ENCODE results near the gene RHO.
"Not testable (repeated sequence)": the region's sequence is repeated elsewhere in the genome, so short reads cannot be mapped to it uniquely, and the experiment has no call there.

RHO gene

DNA sequence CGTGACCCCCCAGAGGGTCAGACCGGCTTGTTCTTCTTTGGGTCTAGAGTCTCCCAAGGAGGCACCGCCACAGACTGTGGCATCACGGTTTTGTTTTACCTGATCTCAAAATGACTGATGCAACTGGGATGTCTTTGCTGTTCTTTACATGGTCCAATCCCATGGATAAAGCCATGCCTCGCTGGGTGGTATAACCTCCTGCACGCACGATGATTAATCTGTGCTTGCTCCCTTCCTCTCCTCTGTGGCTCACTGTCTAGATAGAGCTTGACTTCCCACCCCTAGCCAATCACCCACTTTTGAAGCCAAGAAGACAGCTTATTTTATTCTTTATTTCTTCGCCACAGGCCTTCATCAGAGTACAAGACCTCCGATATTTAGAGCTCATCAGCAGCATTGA, 36.6 kb upstream of the RHO start:
- Histone ChIP-seq H3K27ac (ENCODE audit: low read depth, low read length) (no peak overlapping the region), H3K4me2 (ENCODE audit: low read depth, low read length, poor library complexity, severe bottlenecking) (no peak overlapping the region), H3K9ac (ENCODE audit: low read length) (no peak overlapping the region), H3K27me3 (ENCODE audit: low read length) (no peaks in the 10 kb centered on the region), H4K20me1 (ENCODE audit: low read depth, low read length) (no peaks in the 10 kb centered on the region), H3K79me2 (ENCODE audit: insufficient read depth, low read length) (no peaks in the 10 kb centered on the region), H3K9me3 (ENCODE audit: insufficient read depth, low read length) (no peaks in the 10 kb centered on the region), H3K36me3 (ENCODE audit: low read length) (no peaks in the 10 kb centered on the region), H3K9me2 (replicated peaks; ENCODE audit: insufficient read depth, low read length) (no peaks in the 10 kb centered on the region), H3K4me3 (ENCODE audit: insufficient read depth, low read length, poor library complexity, severe bottlenecking) (no peak overlapping the region), H2AFZ (ENCODE audit: low read depth, low read length, severe bottlenecking) (no peak overlapping the region), H3F3A (ENCODE audit: insufficient read depth) (no peaks in the 10 kb centered on the region)
- no peak for TF ChIP-seq CTCF (IDR thresholded peaks at IDR 0.05; ENCODE audit: insufficient read depth, low read length, poor library complexity, severe bottlenecking)
- no peak for TF ChIP-seq EZH2phosphoT487 (conservative IDR thresholded peaks at IDR 0.05; ENCODE audit: low read length)

GRCh38 chr3:129492691-129493090, 35.7 kb upstream of the RHO start:
- Histone ChIP-seq H3K9me3 (ENCODE audit: insufficient read depth, low read length) (no peaks in the 10 kb centered on the region), H3K79me2 (ENCODE audit: insufficient read depth, low read length) (no peaks in the 10 kb centered on the region), H2AFZ (ENCODE audit: low read depth, low read length, severe bottlenecking) (no peak overlapping the region), H3K4me3 (ENCODE audit: insufficient read depth, low read length, poor library complexity, severe bottlenecking) (no peak overlapping the region), H3K4me2 (ENCODE audit: low read depth, low read length, poor library complexity, severe bottlenecking) (no peak overlapping the region), H3K36me3 (ENCODE audit: low read length) (no peaks in the 10 kb centered on the region), H3K9ac (ENCODE audit: low read length) (no peak overlapping the region), H3F3A (ENCODE audit: insufficient read depth) (no peaks in the 10 kb centered on the region), H3K27ac (ENCODE audit: low read depth, low read length) (no peak overlapping the region), H3K9me2 (replicated peaks; ENCODE audit: insufficient read depth, low read length) (no peaks in the 10 kb centered on the region), H4K20me1 (ENCODE audit: low read depth, low read length) (no peaks in the 10 kb centered on the region), H3K27me3 (ENCODE audit: low read length) (no peaks in the 10 kb centered on the region)
- no peak for TF ChIP-seq EZH2phosphoT487 (conservative IDR thresholded peaks at IDR 0.05; ENCODE audit: low read length)
- no peak for TF ChIP-seq CTCF (IDR thresholded peaks at IDR 0.05; ENCODE audit: insufficient read depth, low read length, poor library complexity, severe bottlenecking)

DNA sequence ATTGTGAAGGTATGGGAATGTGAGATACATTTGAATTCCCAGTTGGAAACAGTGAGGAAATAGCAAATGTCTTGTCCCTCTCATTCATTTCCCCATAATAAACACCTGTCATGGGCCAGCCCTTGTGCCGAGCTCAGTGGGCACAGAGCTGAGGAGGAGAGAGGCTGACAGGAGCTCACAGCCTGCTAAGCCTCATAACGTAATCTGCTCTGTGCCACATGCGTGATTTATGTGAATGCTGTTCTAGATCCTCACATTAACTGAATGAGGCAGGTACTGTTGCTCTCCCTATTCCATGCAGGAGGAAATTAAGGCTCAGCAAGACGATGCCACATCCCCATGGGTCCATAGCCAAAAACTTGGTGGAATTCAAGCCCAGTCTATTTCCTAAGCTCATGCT, 35.2 kb upstream of the RHO start:
- TF ChIP-seq EZH2phosphoT487 (conservative IDR thresholded peaks at IDR 0.05; ENCODE audit: low read length) (no peak), CTCF (IDR thresholded peaks at IDR 0.05; ENCODE audit: insufficient read depth, low read length, poor library complexity, severe bottlenecking) (no peak)
- no peaks in the 10 kb centered on the region for H4K20me1 ChIP-seq (ENCODE audit: low read depth, low read length)
- no peaks in the 10 kb centered on the region for H3K79me2 ChIP-seq (ENCODE audit: insufficient read depth, low read length)
- no peak overlapping the region for H3K4me2 ChIP-seq (ENCODE audit: low read depth, low read length, poor library complexity, severe bottlenecking)
- no peaks in the 10 kb centered on the region for H3K27me3 ChIP-seq (ENCODE audit: low read length)
- H2AFZ ChIP-seq (ENCODE audit: low read depth, low read length, severe bottlenecking): no peak overlapping the region
- no peaks in the 10 kb centered on the region for H3K36me3 ChIP-seq (ENCODE audit: low read length)
- H3K9me2 ChIP-seq (replicated peaks; ENCODE audit: insufficient read depth, low read length): no peaks in the 10 kb centered on the region
- no peak overlapping the region for H3K4me3 ChIP-seq (ENCODE audit: insufficient read depth, low read length, poor library complexity, severe bottlenecking)
- H3K9ac ChIP-seq (ENCODE audit: low read length): no peak overlapping the region
- H3K9me3 ChIP-seq (ENCODE audit: insufficient read depth, low read length): no peaks in the 10 kb centered on the region
- H3F3A ChIP-seq (ENCODE audit: insufficient read depth): no peaks in the 10 kb centered on the region
- no peak overlapping the region for H3K27ac ChIP-seq (ENCODE audit: low read depth, low read length)

GRCh38 chr3:129494499-129494898, 33.9 kb upstream of the RHO start:
- not testable (repeated sequence) for H3K9ac ChIP-seq (ENCODE audit: low read length); H3K36me3 ChIP-seq (ENCODE audit: low read length); H3K4me3 ChIP-seq (ENCODE audit: insufficient read depth, low read length, poor library complexity, severe bottlenecking); H3K27me3 ChIP-seq (ENCODE audit: low read length); H3K9me3 ChIP-seq (ENCODE audit: insufficient read depth, low read length); H3K4me2 ChIP-seq (ENCODE audit: low read depth, low read length, poor library complexity, severe bottlenecking); H4K20me1 ChIP-seq (ENCODE audit: low read depth, low read length); H3K79me2 ChIP-seq (ENCODE audit: insufficient read depth, low read length); H3K27ac ChIP-seq (ENCODE audit: low read depth, low read length); H2AFZ ChIP-seq (ENCODE audit: low read depth, low read length, severe bottlenecking); H3F3A ChIP-seq (ENCODE audit: insufficient read depth); H3K9me2 ChIP-seq (replicated peaks; ENCODE audit: insufficient read depth, low read length)

DNA sequence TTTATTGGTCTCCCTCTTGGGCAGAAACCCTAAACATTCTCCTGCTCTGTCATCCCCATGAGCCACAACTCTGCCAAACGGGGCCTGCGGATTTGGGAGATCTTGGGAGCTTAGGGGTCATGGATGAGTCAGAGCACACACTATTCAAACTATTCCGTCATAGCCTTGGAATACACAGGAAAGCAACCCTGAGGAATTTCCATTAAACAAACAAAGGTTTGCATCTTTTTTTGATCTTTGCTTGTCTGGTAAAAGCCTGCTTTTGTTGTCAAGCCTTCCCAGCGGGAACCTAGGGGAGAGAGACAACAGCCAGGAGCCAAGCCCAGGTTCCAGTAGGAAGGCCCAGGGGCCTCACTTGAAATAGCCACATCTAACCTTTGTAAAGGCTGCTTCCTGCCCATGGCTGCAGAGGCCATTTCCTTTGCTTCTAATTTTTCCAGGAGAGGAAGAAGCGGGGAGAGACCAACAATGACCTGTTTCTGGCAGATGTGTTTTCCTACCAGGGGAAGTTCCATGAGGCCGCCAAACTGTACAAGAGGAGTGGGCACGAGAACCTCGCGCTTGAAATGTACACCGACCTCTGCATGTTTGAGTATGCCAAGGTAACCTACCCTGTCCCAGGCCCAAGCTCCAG, 33.3 kb upstream of the RHO start:
- H3F3A ChIP-seq (ENCODE audit: insufficient read depth); H3K4me2 ChIP-seq (ENCODE audit: low read depth, low read length, poor library complexity, severe bottlenecking); H4K20me1 ChIP-seq (ENCODE audit: low read depth, low read length); H3K4me3 ChIP-seq (ENCODE audit: insufficient read depth, low read length, poor library complexity, severe bottlenecking); H3K9me2 ChIP-seq (replicated peaks; ENCODE audit: insufficient read depth, low read length); H2AFZ ChIP-seq (ENCODE audit: low read depth, low read length, severe bottlenecking); H3K27ac ChIP-seq (ENCODE audit: low read depth, low read length); H3K27me3 ChIP-seq (ENCODE audit: low read length); H3K79me2 ChIP-seq (ENCODE audit: insufficient read depth, low read length); H3K36me3 ChIP-seq (ENCODE audit: low read length); H3K9ac ChIP-seq (ENCODE audit: low read length); H3K9me3 ChIP-seq (ENCODE audit: insufficient read depth, low read length): not testable (repeated sequence)

GRCh38 chr3:129497876-129498275, 30.6 kb upstream of the RHO start:
- not testable (repeated sequence) for H4K20me1 ChIP-seq (ENCODE audit: low read depth, low read length); H3K4me2 ChIP-seq (ENCODE audit: low read depth, low read length, poor library complexity, severe bottlenecking); H3K9me2 ChIP-seq (replicated peaks; ENCODE audit: insufficient read depth, low read length); H3K27me3 ChIP-seq (ENCODE audit: low read length); H3F3A ChIP-seq (ENCODE audit: insufficient read depth); H3K36me3 ChIP-seq (ENCODE audit: low read length); H3K9me3 ChIP-seq (ENCODE audit: insufficient read depth, low read length); H3K9ac ChIP-seq (ENCODE audit: low read length); H3K4me3 ChIP-seq (ENCODE audit: insufficient read depth, low read length, poor library complexity, severe bottlenecking); H2AFZ ChIP-seq (ENCODE audit: low read depth, low read length, severe bottlenecking); H3K27ac ChIP-seq (ENCODE audit: low read depth, low read length); H3K79me2 ChIP-seq (ENCODE audit: insufficient read depth, low read length)
